Aorta (tissue), 5 donors: Measurements from ENCODE around the gene MYBPH. TPM values are rescaled to one million over a fixed set of nuclear protein-coding genes. Genes with fewer than 3 reads are reported as not detected.

Experiments
- ATAC-seq: fragments of 200-7000 bp; cut with Tn5 transposase; one replicate; pipeline ENCODE4 v1.9.1; 2022; ENCODE audit warnings: moderate library complexity; ENCODE audit not compliant: low FRiP score
- DNase-seq, 2 donors: peaks; one replicate each; pipeline ENCODE4 v3.0.0-alpha.2; 2020
- H3K27ac ChIP-seq, 2 donors: one replicate each; pipeline ENCODE4 v1.5.1; 2013; ENCODE audit warnings: low read length in 2 of 2, mild to moderate bottlenecking in 2 of 2, moderate library complexity in 2 of 2, control low read depth in 1 of 2, inconsistent platforms in 1 of 2, low read depth in 1 of 2
- H3K27me3 ChIP-seq, 2 donors: one replicate each; pipeline ENCODE4 v1.6.1; 2013; ENCODE audit warnings: control low read depth in 1 of 2, low read length in 1 of 2, mild to moderate bottlenecking in 1 of 2, moderate library complexity in 1 of 2; ENCODE audit not compliant: insufficient read depth in 2 of 2, control insufficient read depth in 1 of 2
- H3K36me3 ChIP-seq, 2 donors: one replicate each; pipeline ENCODE4 v1.6.1; 2013; ENCODE audit warnings: control low read depth in 1 of 2, low read length in 1 of 2, mild to moderate bottlenecking in 1 of 2; ENCODE audit not compliant: insufficient read depth in 2 of 2, control insufficient read depth in 1 of 2
- H3K4me1 ChIP-seq, 2 donors: one replicate each; pipeline ENCODE4 v1.6.1; 2013; ENCODE audit warnings: low read length in 2 of 2, control low read depth in 1 of 2, mild to moderate bottlenecking in 1 of 2, moderate library complexity in 1 of 2; ENCODE audit not compliant: insufficient read depth in 2 of 2, control insufficient read depth in 1 of 2
- H3K4me3 ChIP-seq, 2 donors: one replicate each; pipeline ENCODE4 v1.5.1; 2013; ENCODE audit warnings: low read length in 2 of 2, control low read depth in 1 of 2, mild to moderate bottlenecking in 1 of 2
- H3K9me3 ChIP-seq: one replicate; pipeline ENCODE4 v1.6.1; 2013; ENCODE audit warnings: mild to moderate bottlenecking, low read length; ENCODE audit not compliant: control insufficient read depth
- WGBS, 2 donors: extraction: QIAGEN DNeasy Blood & Tissue Kit; methylation state at CpG; one replicate each; pipeline ENCODE4 v1.1.7; 2013; 5-methylcytosine and 5-hydroxymethylcytosine counted together
- intact Hi-C, 2 donors: fragments of 100-400 bp; cut with DNase I; formaldehyde crosslinking; loops; one replicate each; pipeline versions ENCODE4 v1.14.2 to v1.15.0; 2022
- long read RNA-seq, 2 donors: library from polyadenylated mRNA; unstranded; transcript quantifications; one replicate each; pipeline ENCODE4 v2.0.0, GENCODE V29; 2020 to 2021
- polyA plus RNA-seq, 2 donors: library from polyadenylated mRNA; stranded (reverse); fragments of 200-250 nt; gene quantifications; one replicate each; pipeline ENCODE4 v1.2.3, GENCODE V29; 2013
- total RNA-seq, 2 donors: library from RNA; stranded (reverse); fragmentation: NEBNext Ultra II Directional; extraction: Animal tissue kit (Norgen Biotek cat#: 25700); gene quantifications; one replicate each; pipeline ENCODE4 v1.2.1, GENCODE V29; 2021
- donor health status: healthy with polysubstance abuse.
- donor health status: Bipolar disorder and iron deficiency.
- donor health status: DM: no; HTN: no; CAD: no.
- donor health status: DM: no; HTN: no; CAD: no.
- donor health status: DM: yes; HTN: yes; CAD: no.

Gene MYBPH, protein sequence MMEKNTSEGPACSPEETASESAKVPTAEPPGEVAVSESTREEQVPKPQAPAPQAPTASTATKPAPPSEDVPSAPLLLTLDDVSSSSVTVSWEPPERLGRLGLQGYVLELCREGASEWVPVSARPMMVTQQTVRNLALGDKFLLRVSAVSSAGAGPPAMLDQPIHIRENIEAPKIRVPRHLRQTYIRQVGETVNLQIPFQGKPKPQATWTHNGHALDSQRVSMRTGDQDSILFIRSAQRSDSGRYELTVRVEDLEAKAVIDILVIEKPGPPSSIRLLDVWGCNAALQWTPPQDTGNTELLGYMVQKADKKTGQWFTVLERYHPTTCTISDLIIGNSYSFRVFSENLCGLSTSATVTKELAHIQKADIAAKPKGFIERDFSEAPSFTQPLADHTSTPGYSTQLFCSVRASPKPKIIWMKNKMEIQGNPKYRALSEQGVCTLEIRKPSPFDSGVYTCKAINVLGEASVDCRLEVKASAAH
- not detected for total RNA-seq
- not detected for polyA plus RNA-seq
- long read RNA-seq, donor 1, result 0 reads
- long read RNA-seq, donor 2, result 0 reads

DNA sequence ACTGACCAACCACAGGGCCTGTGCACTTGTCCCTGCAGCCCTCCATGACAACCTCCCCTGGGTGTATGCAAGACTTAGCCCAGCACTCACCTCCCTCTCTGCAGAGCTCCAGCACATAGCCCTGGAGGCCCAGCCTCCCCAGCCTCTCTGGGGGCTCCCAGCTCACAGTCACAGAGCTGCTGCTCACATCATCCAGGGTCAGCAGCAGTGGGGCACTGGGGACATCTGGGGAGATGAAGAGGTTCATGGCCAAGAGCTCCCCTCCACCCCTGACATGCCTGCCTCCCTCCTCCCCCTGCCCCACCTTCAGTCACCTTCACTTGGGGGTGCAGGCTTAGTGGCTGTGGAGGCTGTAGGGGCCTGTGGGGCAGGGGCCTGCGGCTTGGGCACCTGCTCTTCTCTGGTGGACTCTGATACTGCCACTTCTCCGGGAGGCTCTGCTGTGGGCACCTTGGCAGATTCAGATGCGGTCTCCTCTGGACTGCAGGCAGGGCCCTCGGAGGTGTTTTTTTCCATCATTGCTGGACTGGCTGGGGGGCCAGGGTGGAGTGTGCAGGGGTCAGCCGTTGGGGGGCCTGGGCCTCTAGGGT, at the start of gene MYBPH:
Gene MYBPH (minus strand): TSS at position 590 of the 590 bp plus-strand sequence. CDS start 71 bp downstream, at position 519.
- intact Hi-C loops, result no loop called here
- Histone ChIP-seq H3K27ac (no peak within 1 kb of the TSS), H3K4me1 (no peaks in the 10 kb centered on the region), H3K9me3 (no peaks in the 10 kb centered on the region), H3K36me3 (no peaks in the 10 kb centered on the region), H3K27me3 (no peaks in the 10 kb centered on the region), H3K4me3 (no peak within 1 kb of the TSS)
- ATAC-seq, result no peak
- 79 to 81% methylated on average over 5 of the region's 5 CpGs for WGBS, 2 donors
- DNase-seq, result peak in 1 of 2 donors; percentile 52

DNA sequence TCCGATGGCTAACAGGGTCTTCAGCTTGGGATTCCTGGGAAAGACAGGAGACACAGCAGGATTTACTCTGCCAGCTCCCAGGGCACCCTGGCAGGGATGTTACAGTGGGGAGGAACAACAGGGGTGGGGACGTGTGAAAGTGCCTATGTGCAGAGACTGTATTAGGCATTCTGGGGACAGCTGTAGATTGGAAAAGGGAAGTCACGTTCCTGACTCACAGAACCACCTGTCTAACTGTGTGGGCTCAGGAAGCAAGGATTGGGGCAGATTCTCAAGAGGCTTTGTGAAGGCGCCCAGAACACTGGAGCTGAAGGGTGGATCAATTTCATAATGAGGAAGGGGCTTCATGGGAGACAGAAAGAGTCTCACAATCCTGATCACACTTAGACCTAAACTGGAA, 49.4 kb upstream of the MYBPH start:
- DNase-seq (no peak), ATAC-seq (no peak)
- Histone ChIP-seq H3K36me3 (no peaks in the 10 kb centered on the region), H3K9me3 (no peaks in the 10 kb centered on the region), H3K4me3 (no peak overlapping the region), H3K27me3 (no peaks in the 10 kb centered on the region), H3K4me1 (no peaks in the 10 kb centered on the region), H3K27ac (no peak overlapping the region)
- intact Hi-C loops, result no loop called here
- 64 to 65% methylated on average over 4 of the region's 4 CpGs for WGBS, 2 donors

DNA sequence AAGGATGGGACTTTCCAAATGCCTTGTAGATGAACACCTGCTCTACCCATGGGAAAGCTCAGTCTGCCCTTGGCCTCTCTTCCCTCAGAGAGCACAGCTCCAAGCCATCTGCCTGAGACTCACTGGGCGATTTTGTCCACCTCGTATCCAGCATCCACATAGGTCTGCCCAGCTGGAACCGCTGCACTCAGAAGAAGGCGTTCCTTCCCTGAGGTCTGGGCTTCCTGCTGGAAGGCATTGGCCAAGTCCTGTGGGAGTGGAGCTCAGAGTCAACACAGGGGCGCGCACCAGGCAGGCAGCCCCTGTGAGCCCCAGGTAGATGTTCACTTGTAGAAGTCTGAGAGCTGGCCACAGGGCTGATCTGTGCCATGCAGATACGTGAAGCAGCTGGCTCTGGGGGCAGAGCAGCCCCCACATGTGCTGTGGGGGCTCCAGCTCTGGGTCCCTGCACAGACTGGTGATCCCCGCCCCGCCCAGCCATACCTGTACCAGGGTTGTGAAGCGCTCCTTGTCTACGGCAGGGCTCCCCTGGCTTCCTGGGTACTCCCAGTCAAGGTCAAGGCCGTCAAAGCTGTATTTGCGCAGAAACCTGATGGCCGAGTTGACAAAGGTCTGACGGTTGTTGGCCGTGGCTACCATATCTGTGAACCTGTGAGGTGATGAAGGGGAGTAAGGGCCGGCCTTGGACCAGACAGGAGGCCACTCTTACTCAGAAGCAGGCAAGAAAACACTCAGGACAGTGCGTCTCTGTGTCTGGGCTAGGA, 47.6 kb upstream of the MYBPH start:
- H3K9me3 ChIP-seq, result no peaks in the 10 kb centered on the region
- intact Hi-C loops, result no loop called here
- no peak overlapping the region for H3K27ac ChIP-seq
- WGBS, 2 donors, result 84 to 90% methylated on average over 18 of the region's 18 CpGs
- no peak overlapping the region for H3K4me3 ChIP-seq
- H3K36me3 ChIP-seq, result no peaks in the 10 kb centered on the region
- H3K27me3 ChIP-seq, result no peaks in the 10 kb centered on the region
- ATAC-seq (no peak), DNase-seq (no peak)
- no peaks in the 10 kb centered on the region for H3K4me1 ChIP-seq

DNA sequence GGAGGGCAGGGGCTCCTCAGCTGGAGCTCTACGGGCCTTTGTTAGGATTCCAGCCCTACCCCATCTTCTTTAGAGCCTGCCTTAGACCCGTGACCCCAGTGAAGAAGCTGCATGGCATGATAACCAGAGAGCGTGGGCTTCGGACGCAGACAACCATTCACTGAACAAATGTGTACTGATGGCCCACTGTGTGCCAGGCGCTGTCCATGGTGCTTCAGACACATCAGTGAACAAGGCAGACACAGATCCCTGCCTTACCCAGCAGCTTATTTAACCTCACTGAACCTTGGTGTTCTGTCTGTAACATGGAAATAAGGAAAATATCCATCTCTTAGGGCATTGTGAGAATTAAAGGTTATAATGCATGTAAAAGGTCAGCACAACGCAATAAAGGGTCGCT, 44.3 kb upstream of the MYBPH start:
- Histone ChIP-seq H3K4me1 (no peaks in the 10 kb centered on the region), H3K36me3 (no peaks in the 10 kb centered on the region), H3K9me3 (no peaks in the 10 kb centered on the region), H3K4me3 (no peak overlapping the region), H3K27ac (no peak overlapping the region), H3K27me3 (no peaks in the 10 kb centered on the region)
- DNase-seq, result no peak
- no peak for ATAC-seq
- intact Hi-C loops, result loop anchor here (5.0 to 10.0 kb wide), 2 partner anchors 55 to 103 kb away; no protein-coding TSS in a partner anchor
- WGBS, 2 donors, result 80% methylated on average over 8 of the region's 8 CpGs

DNA sequence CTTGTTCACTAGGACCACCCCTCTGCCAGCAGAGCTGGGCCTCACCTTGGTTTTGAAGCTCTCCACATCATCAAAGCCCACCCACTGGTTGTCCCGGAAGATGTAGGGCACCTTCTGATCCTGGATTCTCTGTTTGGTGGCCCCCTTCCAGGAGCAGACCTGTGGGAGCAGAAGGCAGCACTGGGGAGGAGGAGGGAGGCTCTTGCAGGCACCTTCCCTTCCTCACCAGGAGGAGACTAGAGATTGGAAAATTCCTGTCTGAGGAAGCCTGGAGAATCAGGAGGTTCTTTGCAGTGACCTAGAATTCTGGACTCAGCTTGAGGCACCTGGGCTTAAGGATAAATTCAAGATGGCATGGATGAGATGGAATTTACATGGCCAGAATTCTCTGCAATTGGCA, 43.5 kb upstream of the MYBPH start:
- DNase-seq (no peak), ATAC-seq (no peak)
- H3K36me3 ChIP-seq, result no peaks in the 10 kb centered on the region
- no peak overlapping the region for H3K4me3 ChIP-seq
- no peaks in the 10 kb centered on the region for H3K4me1 ChIP-seq
- WGBS, 2 donors, result 69 to 73% methylated on average over 1 of the region's 1 CpG
- H3K27ac ChIP-seq, result no peak overlapping the region
- intact Hi-C loops, result loop anchor here (5.0 to 10.0 kb wide), 2 partner anchors 54 to 102 kb away; no protein-coding TSS in a partner anchor
- no peaks in the 10 kb centered on the region for H3K27me3 ChIP-seq
- no peaks in the 10 kb centered on the region for H3K9me3 ChIP-seq

DNA sequence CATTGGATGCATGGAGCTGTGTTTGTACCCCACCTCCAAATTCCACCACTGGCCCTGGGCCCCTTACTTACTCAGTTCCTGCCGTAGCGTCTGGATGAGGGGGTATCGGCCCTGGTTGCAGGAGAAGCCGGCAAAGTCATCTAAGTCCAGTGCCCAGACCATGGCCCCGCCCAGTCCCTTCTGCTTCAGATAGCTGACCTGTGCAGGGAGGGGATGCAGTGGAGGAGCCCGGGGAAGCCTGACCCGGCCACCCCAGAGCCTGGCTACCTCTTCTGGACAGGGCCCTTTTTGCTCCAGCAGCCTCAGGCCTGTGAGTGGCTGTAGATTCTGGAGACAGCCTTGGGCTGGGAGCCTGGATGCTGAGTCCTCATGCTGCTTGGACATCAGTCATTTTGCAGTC, 42.0 kb upstream of the MYBPH start:
- ATAC-seq (no peak), DNase-seq (no peak)
- intact Hi-C loops, result loop anchor here (1.0 to 10.0 kb wide), 4 partner anchors 53 to 179 kb away; no protein-coding TSS in a partner anchor
- Histone ChIP-seq H3K27ac (no peak overlapping the region), H3K4me3 (no peak overlapping the region), H3K27me3 (no peaks in the 10 kb centered on the region), H3K9me3 (no peaks in the 10 kb centered on the region), H3K36me3 (no peaks in the 10 kb centered on the region), H3K4me1 (no peaks in the 10 kb centered on the region)
- 71 to 78% methylated on average over 7 of the region's 7 CpGs for WGBS, 2 donors

DNA sequence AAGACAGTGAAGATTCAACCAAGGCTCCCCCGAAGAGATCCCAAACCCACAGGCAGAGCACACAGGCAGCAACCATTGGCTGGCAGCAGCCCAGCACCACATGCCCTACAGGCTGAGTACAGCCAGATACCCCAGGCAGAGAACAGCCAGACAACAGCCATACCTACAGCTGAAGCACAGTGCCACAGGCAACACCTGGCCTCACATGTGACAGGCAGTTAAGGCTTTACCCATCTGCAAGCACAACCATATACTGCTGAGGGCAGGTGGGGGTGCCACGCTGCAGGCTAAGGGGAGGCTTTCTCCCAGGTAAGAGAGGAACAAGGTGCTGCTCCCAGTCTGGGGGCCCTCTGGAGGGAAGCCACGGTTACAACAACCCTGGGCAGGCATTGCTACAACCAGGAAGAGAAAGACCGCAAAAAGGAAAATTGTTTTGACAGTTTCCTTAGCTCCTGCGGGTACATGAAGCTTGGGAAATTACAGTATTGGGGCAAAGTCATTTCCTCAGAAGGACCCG, 41.6 kb upstream of the MYBPH start:
- Histone ChIP-seq H3K4me3 (no peak overlapping the region), H3K27ac (no peak overlapping the region), H3K9me3 (no peaks in the 10 kb centered on the region), H3K4me1 (no peaks in the 10 kb centered on the region), H3K36me3 (no peaks in the 10 kb centered on the region), H3K27me3 (no peaks in the 10 kb centered on the region)
- 61 to 63% methylated on average over 6 of the region's 6 CpGs for WGBS, 2 donors
- intact Hi-C loops, result loop anchor here (1.0 to 10.0 kb wide), 4 partner anchors 52 to 178 kb away; no protein-coding TSS in a partner anchor
- DNase-seq (no peak), ATAC-seq (no peak)
